Activated CD8-positive, alpha-beta memory T cell treated with anti-CD3 and anti-CD28 coated beads for 1 hour (primary cell): ENCODE measurements around the gene LMF2.

Experiments
- DNase-seq, 2 donors: peaks; one replicate each; pipeline ENCODE4 v3.0.0-alpha.2; 2020; ENCODE audit warnings: low read depth in 1 of 2; ENCODE audit errors: extremely low read depth in 1 of 2

The LMF2 gene

DNA sequence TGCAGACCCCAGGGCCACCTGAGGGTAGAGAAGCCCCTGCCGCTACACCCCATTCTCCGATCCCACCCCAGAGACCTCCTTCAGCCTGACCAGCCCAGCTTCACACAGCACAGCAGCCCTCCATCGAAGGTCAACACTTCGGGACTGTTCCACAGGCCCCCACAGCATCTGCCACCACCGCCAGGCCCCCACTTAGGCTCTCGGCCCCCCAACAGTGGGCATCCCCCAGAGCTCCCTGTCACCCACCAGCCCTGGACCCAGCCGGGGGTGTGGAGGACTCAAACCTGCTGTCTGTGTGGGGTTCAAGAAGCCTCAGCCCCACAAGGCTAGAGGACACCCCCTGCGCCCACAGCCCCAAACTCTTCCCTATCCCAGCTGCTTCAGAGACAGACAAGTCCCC is 38.9 kb downstream of the LMF2 start:
- no peak for DNase-seq

DNA sequence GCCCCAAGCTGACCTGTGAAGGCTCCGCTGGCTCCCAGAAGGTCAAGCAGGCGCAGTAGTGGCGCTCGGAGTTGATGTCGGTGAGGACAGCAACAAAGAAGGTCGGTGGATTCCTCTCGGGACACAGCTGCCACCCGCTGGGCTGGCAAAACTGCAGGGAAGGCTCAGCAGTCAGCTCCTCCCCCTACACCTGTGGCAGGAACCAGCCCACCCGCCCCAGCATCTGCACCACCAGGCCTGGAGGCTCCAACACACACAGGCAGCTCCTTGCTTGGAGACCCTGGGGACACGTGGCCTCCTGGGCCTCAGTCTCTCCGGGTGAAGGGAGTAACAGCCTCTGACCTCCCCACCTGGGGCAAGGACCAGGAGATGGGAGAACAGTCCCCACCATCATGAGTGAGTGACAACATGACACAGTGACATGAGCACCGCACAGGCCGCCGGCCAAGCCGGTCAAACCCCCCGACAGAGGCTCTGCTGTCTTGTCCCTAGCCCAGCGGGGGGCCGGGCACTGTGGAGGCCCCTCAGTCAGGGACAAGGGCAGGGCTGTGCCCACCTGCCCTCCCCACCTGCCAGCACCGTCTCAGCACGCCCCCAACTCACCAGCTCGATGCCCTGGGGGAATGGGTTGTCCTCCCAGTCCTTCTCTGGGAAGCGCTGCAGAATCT is 39.6 kb downstream of the LMF2 start:
- no peak for DNase-seq

DNA sequence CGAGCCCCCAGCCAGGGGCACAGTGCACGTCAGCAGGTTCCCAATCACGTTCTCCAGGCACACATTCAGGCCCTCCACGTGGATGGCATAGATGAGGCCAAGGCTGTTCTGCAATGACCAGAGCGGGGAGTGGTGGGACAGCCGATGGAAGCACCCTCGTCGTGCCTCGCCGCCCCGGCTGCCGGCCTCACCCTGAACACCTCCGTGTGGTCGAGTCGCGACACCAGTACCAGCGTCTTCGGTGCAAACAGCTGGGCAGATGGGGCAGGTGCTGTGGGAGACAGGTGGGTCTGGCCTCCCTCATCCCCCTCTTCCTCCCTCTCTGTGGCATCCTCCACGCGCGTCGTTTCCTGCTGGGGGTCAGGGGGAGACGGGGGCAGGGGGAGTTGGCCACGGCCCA is 40.2 kb downstream of the LMF2 start:
- DNase-seq, result no peak

DNA sequence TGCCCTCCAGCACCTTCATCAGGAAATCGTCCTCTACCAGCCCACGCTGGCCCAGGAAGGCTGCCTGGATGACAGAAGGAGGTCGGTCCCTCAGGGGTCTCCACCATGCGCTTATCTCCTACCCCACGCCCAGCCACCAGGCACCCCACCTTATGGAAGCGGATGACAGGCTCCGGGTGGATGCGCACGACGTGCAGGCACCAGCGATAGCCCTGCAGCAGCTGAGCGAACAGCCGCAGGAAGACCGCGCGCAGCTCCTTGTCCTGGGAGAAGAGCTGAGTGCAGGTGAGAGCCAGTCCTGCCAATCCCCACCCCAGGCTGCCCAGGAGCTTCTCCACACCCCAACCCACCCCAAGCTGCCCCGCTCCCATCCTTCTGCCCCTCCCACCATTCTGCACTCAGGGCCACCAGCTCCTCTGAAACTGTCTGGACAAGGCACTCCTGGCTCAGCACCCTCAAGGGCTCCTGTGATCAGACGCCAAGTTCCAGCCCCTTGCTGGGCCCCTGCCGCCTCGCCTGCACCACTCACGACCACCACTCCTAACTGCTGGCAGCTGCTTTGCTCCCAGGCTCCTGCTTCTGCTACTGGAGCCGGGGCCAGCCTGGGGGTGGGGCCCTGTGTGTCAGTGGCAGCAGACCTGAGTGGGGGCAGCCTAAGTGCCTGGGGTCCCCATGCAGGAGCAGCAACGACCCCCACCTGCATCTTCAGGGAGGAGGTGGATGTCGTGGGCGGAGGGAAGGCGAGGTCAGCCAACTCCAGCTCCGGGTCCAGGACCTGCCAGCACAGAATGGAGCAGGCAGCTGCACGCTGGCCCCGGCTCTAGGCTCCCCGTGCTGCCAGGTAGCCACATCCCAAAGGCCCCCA is 42.2 kb downstream of the LMF2 start:
- DNase-seq, result no peak

DNA sequence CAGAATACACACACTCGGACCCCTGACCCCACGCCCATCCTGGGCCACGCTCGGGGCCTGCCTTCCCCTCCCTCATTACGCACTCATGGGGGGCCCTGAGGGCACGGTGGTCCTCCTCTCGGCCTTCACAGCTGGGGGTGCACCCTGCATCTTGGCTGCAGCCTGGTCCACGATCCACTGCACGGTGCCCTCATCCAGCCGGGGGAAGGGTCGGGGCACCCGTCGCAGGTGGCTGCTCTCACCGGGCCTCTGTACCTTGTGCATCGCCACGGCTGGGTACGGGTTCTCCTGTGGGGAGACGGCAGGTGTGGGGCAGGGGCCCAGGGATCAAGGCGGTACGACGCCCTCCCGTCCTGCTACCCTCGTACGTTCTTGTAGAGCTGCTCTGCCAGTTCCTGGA is 43.1 kb downstream of the LMF2 start:
- no peak for DNase-seq

DNA sequence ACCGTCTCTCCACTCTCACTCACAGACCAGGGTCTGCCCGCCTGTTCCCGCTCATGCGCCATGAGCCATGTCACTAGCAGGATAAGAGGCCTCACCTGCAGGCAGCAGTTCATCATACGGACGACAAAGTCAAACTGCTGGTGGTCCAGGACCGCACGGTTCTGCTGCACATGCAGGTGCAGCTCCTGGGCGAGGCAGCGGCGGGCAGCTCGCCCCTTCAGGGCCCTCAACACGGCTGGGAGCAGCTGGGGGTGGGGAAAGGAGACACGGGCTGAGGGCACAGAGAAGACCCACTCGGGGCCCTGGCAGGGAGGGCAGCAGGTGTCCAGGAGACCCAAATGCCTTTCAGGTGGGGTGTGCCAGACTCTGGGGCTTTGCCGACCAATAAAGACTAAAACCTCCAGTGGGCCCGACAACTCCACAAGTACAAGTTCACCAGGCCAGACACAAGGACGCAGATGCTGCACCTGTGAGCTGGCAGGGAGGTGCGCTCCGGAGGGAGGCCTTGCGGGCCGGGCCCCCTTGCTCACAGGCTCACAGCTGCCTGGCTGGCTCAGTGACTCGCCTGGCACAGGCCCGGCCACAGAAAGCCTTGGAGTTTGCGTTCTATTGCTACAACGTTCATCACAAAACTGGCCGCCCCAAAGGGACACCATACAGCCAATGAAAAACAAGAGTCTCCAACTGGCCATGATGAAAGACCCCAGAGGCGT is 44.2 kb downstream of the LMF2 start:
- no peak for DNase-seq

DNA sequence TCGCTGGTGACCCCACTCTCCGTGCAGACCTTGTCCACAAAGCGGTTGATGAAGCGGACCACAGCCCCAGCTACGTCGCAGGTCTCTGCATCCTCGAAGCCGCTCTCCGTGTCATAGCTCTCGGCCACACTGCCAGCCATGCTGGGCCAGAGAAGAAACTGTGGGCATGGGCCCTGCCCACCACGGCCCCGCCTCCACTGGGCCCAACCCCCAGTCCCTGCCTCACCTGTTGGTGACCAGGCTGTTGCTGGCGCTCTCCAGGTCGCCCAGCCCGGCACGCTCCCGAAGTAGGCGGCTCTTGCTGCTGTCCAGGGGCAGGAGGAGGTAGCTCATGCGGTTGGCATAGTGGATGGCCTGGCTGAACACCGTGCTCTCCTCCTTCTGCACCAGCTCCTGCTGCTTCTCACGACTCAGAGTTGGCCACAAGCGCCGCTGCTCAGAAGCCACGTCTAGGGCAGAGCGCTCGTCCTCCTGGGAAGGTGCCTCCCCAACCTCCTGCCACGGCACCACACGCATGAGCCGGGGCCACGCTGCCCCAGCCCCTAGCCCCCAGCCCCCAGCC is 45.4 kb downstream of the LMF2 start:
- DNase-seq, result no peak

DNA sequence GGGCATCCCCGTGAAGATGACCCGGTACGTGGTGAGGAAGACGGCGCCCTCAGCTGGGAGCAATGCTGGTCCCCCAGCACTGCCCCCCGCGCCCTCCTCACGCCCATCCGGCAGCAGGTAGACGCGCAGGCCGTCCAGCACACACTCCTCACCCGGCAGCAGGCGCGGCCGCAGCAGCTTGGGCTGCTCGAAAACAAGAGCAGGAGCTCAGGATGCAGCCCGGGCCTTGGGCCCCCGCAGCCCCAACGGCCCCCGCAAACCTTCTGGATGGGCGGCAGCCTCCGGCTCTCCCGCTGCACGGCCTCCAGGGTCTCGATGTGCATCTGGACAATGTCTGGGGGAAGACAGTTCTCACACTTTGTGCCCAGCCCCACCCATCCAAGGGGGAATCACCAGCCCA is 46.0 kb downstream of the LMF2 start:
- no peak for DNase-seq

DNA sequence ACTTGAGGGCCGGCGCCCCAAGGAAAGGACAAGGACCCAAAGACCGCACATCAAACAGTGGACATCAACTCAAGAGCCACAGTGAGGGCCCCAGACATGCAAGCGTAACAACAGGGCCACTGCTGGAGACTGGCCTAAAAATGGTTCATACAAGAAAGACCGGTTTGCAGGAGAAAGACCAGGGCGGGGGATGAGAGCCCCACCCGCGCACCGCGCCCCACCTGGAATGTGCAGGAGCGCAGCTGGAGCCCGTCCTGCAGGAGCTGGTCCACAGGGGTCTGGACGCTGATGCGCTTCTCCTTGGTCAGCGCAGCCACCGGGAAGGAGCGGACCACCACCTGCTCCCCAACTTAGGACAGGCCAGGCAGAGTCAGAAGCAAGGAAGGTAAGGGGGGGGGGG is 46.6 kb downstream of the LMF2 start:
- DNase-seq, result no peak

DNA sequence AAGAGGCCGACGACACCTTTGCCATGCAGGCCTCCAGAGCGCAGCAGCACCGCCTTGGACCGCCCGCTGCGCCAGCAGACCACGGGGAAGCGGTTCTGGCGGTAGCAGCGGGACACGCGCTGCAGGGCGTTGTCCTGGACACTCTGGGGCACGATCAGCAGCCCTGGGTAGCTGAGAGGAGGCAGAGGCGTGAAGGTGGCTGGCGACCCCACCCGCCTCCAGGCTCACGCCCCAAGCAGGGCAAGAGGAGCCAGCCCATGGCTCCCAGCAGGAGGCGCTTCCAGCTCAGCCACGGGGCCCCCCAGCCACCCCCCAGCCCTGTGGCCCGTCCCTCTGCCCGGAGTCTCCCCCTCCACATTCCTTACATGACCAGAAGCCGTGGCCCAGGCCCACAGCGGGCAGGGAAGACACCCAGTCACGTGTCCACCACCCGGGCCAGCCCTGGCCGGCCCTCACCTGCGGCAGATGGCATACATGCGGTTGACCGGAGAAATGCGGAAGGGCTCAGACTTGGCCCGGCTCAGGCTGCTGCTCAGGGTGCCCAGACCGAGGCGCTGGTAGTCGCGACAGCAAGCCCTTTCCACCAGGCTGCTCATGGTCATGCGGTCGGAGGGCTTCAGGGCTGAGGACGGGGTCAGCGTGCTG is 47.9 kb downstream of the LMF2 start:
- no peak for DNase-seq

DNA sequence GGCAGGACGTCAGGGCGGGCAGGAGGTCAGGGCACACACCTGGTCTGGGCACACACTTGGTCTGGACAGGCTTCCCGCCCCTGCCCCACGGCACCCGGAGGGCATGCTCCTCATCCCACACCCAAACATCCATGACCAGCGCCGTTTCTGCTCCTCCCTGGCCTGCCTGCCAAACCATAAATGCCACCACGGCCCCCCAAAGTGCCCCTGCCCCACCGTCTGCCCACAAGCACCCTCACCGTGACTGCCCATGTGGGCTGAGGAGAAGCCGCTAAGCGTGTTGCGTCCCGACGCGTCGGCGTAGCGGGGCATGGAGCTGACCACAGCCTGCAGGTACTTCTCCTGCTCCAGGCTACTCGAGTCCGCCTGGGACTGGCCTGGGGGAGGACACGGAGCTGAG is 48.5 kb downstream of the LMF2 start:
- DNase-seq, result no peak

DNA sequence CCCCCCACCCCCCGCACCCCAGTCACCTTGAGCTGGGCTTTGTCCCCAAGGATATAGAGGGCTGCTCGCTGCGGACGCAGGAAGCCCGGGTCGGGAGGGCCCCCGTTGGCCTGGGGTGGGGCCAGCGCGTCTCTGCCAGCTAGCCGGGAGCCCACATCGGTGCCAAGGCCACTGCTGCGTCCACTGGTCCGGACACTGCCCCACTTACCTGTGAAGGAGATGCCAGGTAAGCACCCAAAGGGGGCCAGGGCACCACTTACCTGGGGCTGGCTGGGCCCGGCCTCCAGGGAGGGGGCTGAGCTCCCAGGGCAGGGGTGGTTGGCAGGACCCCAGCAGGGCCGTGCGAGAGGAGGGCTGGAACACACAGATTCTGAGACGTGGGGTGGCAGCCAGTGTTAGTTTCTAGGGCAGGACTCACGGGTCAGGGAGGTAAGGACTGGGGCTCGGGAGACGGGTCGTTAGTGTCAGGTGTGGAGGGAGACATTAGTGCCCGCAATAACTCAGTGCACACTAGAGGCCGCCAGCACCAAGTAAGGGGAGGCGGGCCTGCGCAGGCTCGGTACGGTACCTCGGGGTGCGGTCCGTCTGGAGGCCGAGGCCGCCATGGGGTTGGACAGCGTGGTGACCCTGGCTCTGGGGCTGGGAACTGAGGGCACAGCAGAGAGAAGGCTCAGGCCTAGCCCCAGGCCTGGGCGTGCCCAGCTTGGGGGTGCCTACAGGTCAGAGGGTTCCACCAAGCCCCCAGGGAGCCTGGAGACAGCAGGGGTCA is 50.9 kb downstream of the LMF2 start:
- DNase-seq, result no peak

DNA sequence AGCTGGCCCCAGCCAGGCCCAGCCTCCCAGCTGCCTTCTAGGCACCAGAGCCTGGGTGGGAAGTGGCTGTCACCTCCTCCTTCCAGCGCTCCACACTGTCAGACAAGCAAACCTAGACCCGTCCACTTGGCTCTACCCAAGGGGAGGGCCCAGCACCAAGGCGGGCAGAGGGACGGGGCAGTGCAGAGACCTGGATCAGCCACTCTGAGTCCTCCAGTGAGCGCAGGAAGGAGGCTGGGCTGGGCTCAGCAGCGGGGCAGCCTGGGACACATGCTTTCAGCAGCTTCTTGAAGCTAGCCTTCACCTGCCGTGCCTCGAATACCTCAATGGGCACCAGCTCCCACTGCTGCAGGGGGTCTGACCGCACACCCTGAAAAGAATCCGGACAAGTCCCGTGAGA is 51.5 kb downstream of the LMF2 start:
- no peak for DNase-seq

DNA sequence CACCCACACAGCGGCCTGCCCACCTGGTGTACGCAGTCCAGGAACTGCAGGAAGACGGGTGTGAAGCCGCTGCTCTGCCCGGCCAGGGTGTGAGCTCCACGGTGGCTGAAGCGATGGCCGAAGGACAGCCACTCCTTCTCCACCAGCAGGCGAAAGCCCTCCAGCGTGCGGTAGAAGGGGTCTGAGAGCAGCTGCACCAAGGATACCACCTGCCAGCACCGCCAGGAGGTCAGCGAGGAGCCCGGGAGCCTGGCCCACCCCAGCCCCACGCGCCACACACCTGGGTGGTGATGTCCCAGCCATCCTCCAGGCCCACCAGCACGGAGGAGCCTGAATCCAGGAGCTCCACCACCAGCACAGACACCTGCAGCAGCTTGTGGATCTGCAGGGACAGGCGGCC is 52.3 kb downstream of the LMF2 start:
- no peak for DNase-seq

DNA sequence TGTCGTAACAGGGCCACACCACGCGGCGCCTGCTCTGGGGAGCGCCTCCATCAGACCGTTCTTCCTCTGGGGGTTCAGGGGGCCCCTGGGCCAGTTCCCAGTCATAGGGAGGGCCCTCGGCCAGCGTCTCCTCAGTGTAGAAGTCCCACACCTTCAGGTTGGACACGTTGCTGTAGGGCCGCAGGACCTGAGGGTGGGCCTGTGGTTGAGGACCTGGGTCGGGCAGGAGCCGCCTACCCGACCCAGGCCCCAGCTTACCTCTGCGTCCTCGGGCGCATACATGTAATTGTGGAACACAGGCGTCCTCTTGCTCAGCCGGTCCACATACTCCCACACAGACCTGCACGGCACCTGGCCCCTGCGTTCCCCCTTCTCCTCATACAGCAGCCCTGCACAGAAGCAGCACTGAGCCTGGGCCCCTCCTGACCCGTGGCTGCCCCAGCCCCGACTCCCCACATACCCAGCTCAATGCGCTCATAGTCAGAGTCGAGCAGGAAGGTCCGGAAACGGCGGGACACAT is 52.9 kb downstream of the LMF2 start:
- DNase-seq, result no peak
